Cerebellar nuclear complex (tissue), 1 donor: ENCODE measurements around the gene MNT.

ENCODE experiments used
- DNase-seq, 2 experiments: peaks; one replicate each; lab custom pipeline; 2025; lab: John Stamatoyannopoulos, UW

The MNT gene

GRCh38 chr17:2380950-2381649 lies 19.8 kb downstream of the MNT start:
- DNase-seq, result no peak

- DNase-seq, result no peak
These were observed 20.5 kb downstream of the MNT start for GRCh38 chr17:2380226-2380922.

- no peak for DNase-seq
These were observed 21.2 kb downstream of the MNT start for GRCh38 chr17:2379489-2380225.

- DNase-seq, result no peak
These were observed 22.0 kb downstream of the MNT start for GRCh38 chr17:2378905-2379304.

- DNase-seq, result no peak
These were observed 23.2 kb downstream of the MNT start for GRCh38 chr17:2377659-2378058.

GRCh38 chr17:2376107-2376506 lies 24.8 kb downstream of the MNT start:
- DNase-seq, result no peak

GRCh38 chr17:2375406-2375805 lies 25.5 kb downstream of the MNT start:
- DNase-seq, result no peak

GRCh38 chr17:2374549-2375285 lies 26.1 kb downstream of the MNT start:
- no peak for DNase-seq

GRCh38 chr17:2373179-2373578 lies 27.7 kb downstream of the MNT start:
- DNase-seq, result no peak

GRCh38 chr17:2372681-2373080 lies 28.2 kb downstream of the MNT start:
- no peak for DNase-seq

- no peak for DNase-seq
These were observed 28.7 kb downstream of the MNT start for GRCh38 chr17:2372180-2372579.

GRCh38 chr17:2371183-2372130 lies 29.4 kb downstream of the MNT start:
- no peak for DNase-seq

GRCh38 chr17:2370211-2370589 lies 30.7 kb downstream of the MNT start:
- no peak for DNase-seq

GRCh38 chr17:2369551-2370210 lies 31.2 kb downstream of the MNT start:
- DNase-seq, result no peak

- DNase-seq, result no peak
These were observed 31.8 kb downstream of the MNT start for GRCh38 chr17:2369039-2369438.

- DNase-seq, result no peak
These were observed 32.5 kb downstream of the MNT start for GRCh38 chr17:2368359-2368758.

GRCh38 chr17:2366747-2367494 lies 33.9 kb downstream of the MNT start:
- no peak for DNase-seq

GRCh38 chr17:2365132-2365531 lies 35.7 kb downstream of the MNT start:
- no peak for DNase-seq

GRCh38 chr17:2364763-2365116 lies 36.1 kb downstream of the MNT start:
- DNase-seq, result no peak
